SK-N-MC (cell line): ENCODE measurements around the gene CLEC10A.

Experiments
- EZH2 ChIP-seq: fragments of 200-600 bp; sonication (generic); IDR thresholded peaks from one replicate; pipeline ENCODE4 v1.6.1; 2017; ENCODE audit warnings: antibody characterized with exemption
- FOXP2 ChIP-seq: optimal IDR thresholded peaks from 2 replicates; pipeline ENCODE3; 2011; ENCODE audit warnings: mild to moderate bottlenecking, moderate library complexity; ENCODE audit not compliant: insufficient read depth; ENCODE audit errors: extremely low read length, control extremely low read depth
- POLR2AphosphoS5 ChIP-seq: IDR thresholded peaks from 2 replicates; pipeline ENCODE4 v1.6.1; 2012; ENCODE audit warnings: mild to moderate bottlenecking, low read depth, low read length, borderline replicate concordance

GRCh38 chr17:7114875-7115614 lies 35.0 kb upstream of the CLEC10A start:
- TF ChIP-seq EZH2 (no peak), POLR2AphosphoS5 (no peak), FOXP2 (no peak)
